HL-60 (cell line): ENCODE data around the gene DGUOK.

ENCODE experiments used
- DNase-seq, 2 experiments: peaks; one replicate each; pipeline ENCODE4 v3.0.0-alpha.2; 2010 to 2020; ENCODE audit warnings: low read depth in 1 of 2, low spot score in 1 of 2
- H3K27ac ChIP-seq: fragments of 250-450 bp; sonication (Bioruptor Pico); replicated peaks from 2 replicates; pipeline ENCODE4 v1.5.1; 2020; ENCODE audit warnings: mild to moderate bottlenecking, moderate library complexity
- H3K27me3 ChIP-seq: fragments of 250-450 bp; sonication (Bioruptor Pico); 2 replicates; pipeline ENCODE4 v1.5.1; 2021; ENCODE audit warnings: mild to moderate bottlenecking, moderate library complexity; ENCODE audit not compliant: insufficient read depth, poor library complexity, severe bottlenecking
- H3K4me3 ChIP-seq: replicated peaks from 2 replicates; pipeline ENCODE4 v1.5.1; 2011; ENCODE audit warnings: mild to moderate bottlenecking, control low read depth, low read length; ENCODE audit not compliant: insufficient read depth
- GABPA ChIP-seq: IDR thresholded peaks from 2 replicates; pipeline ENCODE4 v1.6.1; 2012; ENCODE audit warnings: low read depth
- POLR2AphosphoS5 ChIP-seq: IDR thresholded peaks from 2 replicates; pipeline ENCODE4 v1.6.1; 2012; ENCODE audit warnings: low read depth
- REST ChIP-seq: IDR thresholded peaks from 2 replicates; pipeline ENCODE4 v1.6.1; 2012; ENCODE audit warnings: low read depth; ENCODE audit not compliant: insufficient replicate concordance
- SPI1 ChIP-seq: IDR thresholded peaks from 2 replicates; pipeline ENCODE4 v1.6.1; 2012; ENCODE audit warnings: low read depth, mild to moderate bottlenecking, borderline replicate concordance
- TF ChIP-seq, protein P1 (sequence below): IDR thresholded peaks from one replicate; pipeline ENCODE4 v1.5.1; 2011; ENCODE audit warnings: low read length, control low read depth, inconsistent platforms; ENCODE audit not compliant: insufficient read depth

Gene DGUOK

DNA sequence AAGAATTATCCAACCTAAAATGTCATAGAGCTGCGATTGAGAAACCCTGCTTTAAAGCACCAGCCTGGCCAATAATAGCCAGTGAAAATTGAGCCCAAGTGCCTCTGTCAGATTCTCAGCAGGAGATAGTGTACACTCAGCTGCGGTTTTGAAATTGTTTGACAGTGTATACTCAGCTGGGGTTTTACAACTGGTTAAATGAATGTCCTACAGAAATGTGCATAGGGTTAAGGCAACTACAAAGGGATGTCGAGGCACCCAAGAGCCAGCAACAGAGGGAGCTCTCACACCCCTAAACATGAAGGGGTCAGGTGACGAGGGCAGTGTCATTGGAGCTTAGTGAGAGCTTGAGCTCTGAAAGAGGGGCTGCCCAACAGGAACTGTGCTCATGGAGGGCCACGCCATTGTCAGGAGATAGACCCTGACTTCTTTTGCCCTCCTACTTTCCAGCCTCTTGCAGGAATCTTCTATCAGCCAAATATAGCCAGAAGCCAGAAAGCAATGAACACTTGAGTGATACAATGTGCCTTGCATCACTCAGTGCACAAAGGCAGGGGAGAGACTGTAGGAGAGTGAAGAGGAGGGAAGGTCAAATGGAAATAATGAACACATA is 18.7 kb upstream of the DGUOK start:
- TF ChIP-seq POLR2AphosphoS5 = no peak
- TF ChIP-seq, protein P1, sequence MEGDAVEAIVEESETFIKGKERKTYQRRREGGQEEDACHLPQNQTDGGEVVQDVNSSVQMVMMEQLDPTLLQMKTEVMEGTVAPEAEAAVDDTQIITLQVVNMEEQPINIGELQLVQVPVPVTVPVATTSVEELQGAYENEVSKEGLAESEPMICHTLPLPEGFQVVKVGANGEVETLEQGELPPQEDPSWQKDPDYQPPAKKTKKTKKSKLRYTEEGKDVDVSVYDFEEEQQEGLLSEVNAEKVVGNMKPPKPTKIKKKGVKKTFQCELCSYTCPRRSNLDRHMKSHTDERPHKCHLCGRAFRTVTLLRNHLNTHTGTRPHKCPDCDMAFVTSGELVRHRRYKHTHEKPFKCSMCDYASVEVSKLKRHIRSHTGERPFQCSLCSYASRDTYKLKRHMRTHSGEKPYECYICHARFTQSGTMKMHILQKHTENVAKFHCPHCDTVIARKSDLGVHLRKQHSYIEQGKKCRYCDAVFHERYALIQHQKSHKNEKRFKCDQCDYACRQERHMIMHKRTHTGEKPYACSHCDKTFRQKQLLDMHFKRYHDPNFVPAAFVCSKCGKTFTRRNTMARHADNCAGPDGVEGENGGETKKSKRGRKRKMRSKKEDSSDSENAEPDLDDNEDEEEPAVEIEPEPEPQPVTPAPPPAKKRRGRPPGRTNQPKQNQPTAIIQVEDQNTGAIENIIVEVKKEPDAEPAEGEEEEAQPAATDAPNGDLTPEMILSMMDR = no peak
- no peak for TF ChIP-seq SPI1
- TF ChIP-seq REST = no peak
- no peak for TF ChIP-seq GABPA
- Histone ChIP-seq H3K27me3 (no peaks in the 10 kb centered on the region), H3K4me3 (no peak overlapping the region), H3K27ac (no peak overlapping the region)
- DNase-seq = peak in 1 of 2 experiments; percentile 13

DNA sequence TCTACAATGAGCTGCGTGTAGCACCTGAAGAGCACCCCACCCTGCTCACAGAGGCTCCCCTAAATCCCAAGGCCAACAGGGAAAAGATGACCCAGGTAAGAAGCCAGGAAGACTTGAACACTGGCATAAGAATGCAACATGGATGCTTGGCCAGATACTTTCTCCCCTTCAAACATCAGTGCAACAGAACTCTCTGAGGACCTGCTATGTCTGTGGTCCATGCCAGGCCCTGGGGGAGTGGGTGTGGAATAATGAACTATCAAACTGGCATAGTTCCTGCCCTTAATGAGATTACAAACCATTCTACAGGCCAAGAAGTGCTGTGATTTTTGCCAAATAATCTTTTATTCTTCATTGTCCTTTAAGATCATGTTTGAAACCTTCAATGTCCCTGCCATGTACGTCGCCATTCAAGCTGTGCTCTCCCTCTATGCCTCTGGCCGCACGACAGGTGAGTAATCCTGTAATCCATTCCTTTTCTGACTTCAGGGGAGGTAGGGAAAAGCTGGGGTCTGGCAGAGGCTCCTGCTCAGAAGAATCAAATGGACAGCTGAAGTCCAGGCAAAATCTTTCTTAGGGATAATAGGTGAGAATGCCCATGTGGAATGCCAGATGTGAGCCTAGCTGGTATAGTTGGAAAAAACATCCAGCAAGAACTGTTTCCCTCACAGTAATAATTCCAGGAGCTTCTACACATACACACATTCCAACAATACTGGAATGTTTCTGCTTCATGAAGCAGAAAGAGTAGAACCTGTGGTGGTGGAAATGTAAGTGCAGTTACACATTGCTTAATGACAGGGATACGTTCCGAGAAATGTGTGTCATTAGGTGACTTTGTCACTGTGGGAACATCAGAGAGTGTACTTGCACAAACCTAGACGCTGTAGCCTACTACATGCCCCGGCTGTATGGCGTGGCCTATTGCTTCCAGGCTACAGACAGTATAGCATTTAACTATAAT is 17.7 kb upstream of the DGUOK start:
- Histone ChIP-seq H3K27ac (no peak overlapping the region), H3K27me3 (no peaks in the 10 kb centered on the region), H3K4me3 (no peak overlapping the region)
- TF ChIP-seq GABPA (no peak), SPI1 (no peak), REST (no peak), POLR2AphosphoS5 (no peak)
- TF ChIP-seq, protein P1 = no peak
- DNase-seq = no peak

GRCh38 chr2:73910873-73911547 is 15.7 kb upstream of the DGUOK start:
- Histone ChIP-seq H3K4me3 (no peak overlapping the region), H3K27me3 (no peaks in the 10 kb centered on the region), H3K27ac (no peak overlapping the region)
- TF ChIP-seq POLR2AphosphoS5 = no peak
- TF ChIP-seq GABPA = no peak
- no peak for TF ChIP-seq REST
- TF ChIP-seq, protein P1 = no peak
- no peak for TF ChIP-seq SPI1
- no peak for DNase-seq
